Measurements from ENCODE around the gene AKT3. TPM values are rescaled to one million over a fixed set of nuclear protein-coding genes. Genes with fewer than 3 reads are reported as not detected.

Gene AKT3
- 100 to 1,000 TPM in 1 of 4 donors, 10 to 100 TPM in 3; 66.4 to 105 (median 85.4) TPM for total RNA-seq
- 10 to 100 TPM in 1 of 3 donors, 1 to 10 TPM in 2; 2.1 to 10.8 (median 7.1) TPM for polyA plus RNA-seq

- DNase-seq: peak; percentile 94
- intact Hi-C loops (cut with DNase I): loop anchor here (2.0 to 5.0 kb wide), 2 partner anchors 199 to 422 kb away; no protein-coding TSS in a partner anchor
- Histone ChIP-seq H3K4me3 (peak within 1 kb of the TSS; percentile 95 to 99 (median 97)), H3K27me3 (no peaks in the 10 kb centered on the region), H3K9me3 (no peaks in the 10 kb centered on the region), H3K27ac (peak within 1 kb of the TSS; percentile 96 to 99 (median 98)), H3K36me3 (no peaks in the 10 kb centered on the region), H3K4me1 (peaks cover 0 to 27% (median 16%) of the 10 kb centered on the region in 4 donors)
- 0 to 1% methylated on average over 26 to 31 of the region's 32 CpGs for WGBS, 2 donors
- no peak for TF ChIP-seq POLR2A (IDR thresholded peaks at IDR 0.05)
- TF ChIP-seq CTCF (IDR thresholded peaks at IDR 0.05): no peak
- TF ChIP-seq POLR2AphosphoS5 (IDR thresholded peaks at IDR 0.05): no peak
- no peak for TF ChIP-seq EP300 (IDR thresholded peaks at IDR 0.05)
Measured at GRCh38 chr1:243850202-243850451, at the start of gene AKT3. Gene AKT3, minus strand, starts transcription at chr1:243850243. Its CDS starts 7,073 bp downstream, at chr1:243843170.

GRCh38 chr1:243898278-243898677, 48.2 kb upstream of the AKT3 start:
- Histone ChIP-seq H3K27ac (no peak overlapping the region), H3K4me1 (no peaks in the 10 kb centered on the region), H3K36me3 (no peaks in the 10 kb centered on the region), H3K4me3 (no peak overlapping the region), H3K9me3 (no peaks in the 10 kb centered on the region), H3K27me3 (no peaks in the 10 kb centered on the region)
- no peak for DNase-seq
- intact Hi-C loops (cut with DNase I): no loop called here
- TF ChIP-seq EP300 (IDR thresholded peaks at IDR 0.05): no peak
- no peak for TF ChIP-seq POLR2A (IDR thresholded peaks at IDR 0.05)
- TF ChIP-seq POLR2AphosphoS5 (IDR thresholded peaks at IDR 0.05): no peak
- TF ChIP-seq CTCF (IDR thresholded peaks at IDR 0.05): no peak
- 68 to 84% methylated on average over 2 of the region's 2 CpGs for WGBS, 2 donors

GRCh38 chr1:243896313-243896712, 46.3 kb upstream of the AKT3 start:
- Histone ChIP-seq H3K4me1 (no peaks in the 10 kb centered on the region), H3K27me3 (no peaks in the 10 kb centered on the region), H3K36me3 (no peaks in the 10 kb centered on the region), H3K9me3 (no peaks in the 10 kb centered on the region), H3K4me3 (no peak overlapping the region), H3K27ac (no peak overlapping the region)
- no peak for DNase-seq
- 51 to 69% methylated on average over 2 of the region's 2 CpGs for WGBS, 2 donors
- intact Hi-C loops (cut with DNase I): no loop called here
- TF ChIP-seq POLR2AphosphoS5 (IDR thresholded peaks at IDR 0.05) (no peak), EP300 (IDR thresholded peaks at IDR 0.05) (no peak), POLR2A (IDR thresholded peaks at IDR 0.05) (no peak)

- Histone ChIP-seq H3K9me3 (no peaks in the 10 kb centered on the region), H3K4me3 (no peak overlapping the region), H3K4me1 (no peaks in the 10 kb centered on the region), H3K36me3 (no peaks in the 10 kb centered on the region), H3K27ac (no peak overlapping the region), H3K27me3 (no peaks in the 10 kb centered on the region)
- DNase-seq: no peak
- intact Hi-C loops (cut with DNase I): no loop called here
- WGBS, 2 donors: 82 to 88% methylated on average over 3 of the region's 3 CpGs
- TF ChIP-seq EP300 (IDR thresholded peaks at IDR 0.05) (no peak), POLR2A (IDR thresholded peaks at IDR 0.05) (no peak), POLR2AphosphoS5 (IDR thresholded peaks at IDR 0.05) (no peak), CTCF (IDR thresholded peaks at IDR 0.05) (no peak)
Measured at GRCh38 chr1:243892456-243892855, 42.4 kb upstream of the AKT3 start.

- Histone ChIP-seq H3K27ac (no peak overlapping the region), H3K4me1 (no peaks in the 10 kb centered on the region), H3K27me3 (no peaks in the 10 kb centered on the region), H3K4me3 (no peak overlapping the region), H3K36me3 (no peaks in the 10 kb centered on the region), H3K9me3 (no peaks in the 10 kb centered on the region)
- 70 to 80% methylated on average over 2 of the region's 2 CpGs for WGBS, 2 donors
- TF ChIP-seq POLR2A (IDR thresholded peaks at IDR 0.05) (no peak), POLR2AphosphoS5 (IDR thresholded peaks at IDR 0.05) (no peak), EP300 (IDR thresholded peaks at IDR 0.05) (no peak), CTCF (IDR thresholded peaks at IDR 0.05) (no peak)
- no peak for DNase-seq
- intact Hi-C loops (cut with DNase I): no loop called here
Measured at GRCh38 chr1:243890576-243890975, 40.5 kb upstream of the AKT3 start.

Measured in sigmoid colon (tissue), 7 donors.